Activated naive CD4-positive, alpha-beta T cell treated with anti-CD3 and anti-CD28 coated beads for 36 hours (primary cell): ENCODE results near the gene GPAM. TPM values are rescaled to one million over a fixed set of nuclear protein-coding genes. Genes with fewer than 3 reads are reported as not detected.

Experiments used
- CTCF ChIA-PET: fragments of 350-600 bp; sonication (Branson Sonifier 250); formaldehyde crosslinking; loops from one replicate; lab custom pipeline; 2021; ENCODE audit warnings: antibody characterized with exemption; lab: Charles Lee
- DNase-seq: peaks from one replicate; pipeline ENCODE4 v3.0.0-alpha.2; 2020
- H3K27ac Mint-ChIP-seq: one replicate; pipeline ENCODE4 v1.8.0; 2021; ENCODE audit warnings: mild to moderate bottlenecking, mixed read lengths
- H3K27me3 Mint-ChIP-seq: one replicate; pipeline ENCODE4 v1.8.0; 2021; ENCODE audit warnings: low read depth, mixed read lengths
- H3K36me3 Mint-ChIP-seq: one replicate; pipeline ENCODE4 v1.8.0; 2021; ENCODE audit warnings: low read depth, mixed read lengths
- H3K4me1 Mint-ChIP-seq: one replicate; pipeline ENCODE4 v1.8.0; 2021; ENCODE audit warnings: low read depth, mixed read lengths
- H3K4me3 Mint-ChIP-seq: one replicate; pipeline ENCODE4 v1.8.0; 2021; ENCODE audit warnings: mild to moderate bottlenecking, moderate library complexity, mixed read lengths
- H3K9me3 Mint-ChIP-seq: one replicate; pipeline ENCODE4 v1.8.0; 2021; ENCODE audit warnings: mixed read lengths
- intact Hi-C: fragments of 100-400 bp; cut with micrococcal nuclease; formaldehyde crosslinking; loops from one replicate; pipeline ENCODE4 v1.15.1; 2023
- total RNA-seq, 2 experiments: library from RNA; stranded (reverse); gene quantifications; one replicate each; pipeline ENCODE4 v1.2.3, GENCODE V29; 2021

Gene GPAM
- total RNA-seq, 2 experiments from 2014 or later: 7.3 to 8.1 TPM

DNA sequence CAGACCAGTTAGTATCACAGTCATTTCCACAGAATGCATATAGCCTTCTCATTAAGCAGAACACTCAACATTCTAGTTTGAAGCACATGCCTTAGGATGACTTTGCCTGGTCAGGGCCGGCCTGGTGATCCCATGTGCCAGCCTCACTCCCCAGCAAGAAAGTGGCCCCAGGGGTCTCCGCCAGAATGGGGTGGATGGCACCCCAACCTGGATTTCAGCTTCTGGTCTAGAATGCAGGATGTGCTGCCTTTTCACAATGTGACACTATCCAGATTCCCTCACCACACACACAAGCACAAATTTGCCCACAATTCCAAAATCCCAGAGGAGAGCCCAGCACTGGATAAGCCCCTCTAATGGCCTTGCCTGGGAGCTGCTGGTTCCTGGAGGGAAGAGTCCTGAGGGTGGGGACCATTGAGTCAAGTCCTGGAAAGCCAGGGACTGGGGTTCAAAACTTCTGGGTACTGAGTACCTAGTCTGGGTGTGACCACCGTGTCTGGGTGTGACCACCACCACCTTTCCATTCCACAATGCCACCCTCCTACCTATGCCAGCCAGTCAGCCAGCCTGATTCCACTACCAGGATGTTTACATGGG, 41.5 kb upstream of the GPAM start:
- Mint-ChIP-seq H3K4me1 (no peaks in the 10 kb centered on the region), H3K4me3 (no peak overlapping the region), H3K27ac (no peak overlapping the region), H3K36me3 (no peaks in the 10 kb centered on the region), H3K27me3 (peaks cover 8% of the 10 kb centered on the region), H3K9me3 (no peaks in the 10 kb centered on the region)
- intact Hi-C loops: no loop called here
- CTCF ChIA-PET: no interaction called here
- DNase-seq: no peak

- intact Hi-C loops: no loop called here
- H3K4me1 Mint-ChIP-seq: no peaks in the 10 kb centered on the region
- H3K9me3 Mint-ChIP-seq: no peaks in the 10 kb centered on the region
- no peak overlapping the region for H3K27ac Mint-ChIP-seq
- no peak for DNase-seq
- H3K27me3 Mint-ChIP-seq: peaks cover 11% of the 10 kb centered on the region
- CTCF ChIA-PET: no interaction called here
- no peak overlapping the region for H3K4me3 Mint-ChIP-seq
- no peaks in the 10 kb centered on the region for H3K36me3 Mint-ChIP-seq
Observed at GRCh38 chr10:112223725-112224124, 40.2 kb upstream of the GPAM start.

- Mint-ChIP-seq H3K4me3 (no peak overlapping the region), H3K9me3 (no peaks in the 10 kb centered on the region), H3K27ac (no peak overlapping the region), H3K4me1 (no peaks in the 10 kb centered on the region), H3K36me3 (no peaks in the 10 kb centered on the region), H3K27me3 (peaks cover 16% of the 10 kb centered on the region)
- intact Hi-C loops: no loop called here
- no peak for DNase-seq
- CTCF ChIA-PET: no interaction called here
Observed at GRCh38 chr10:112222799-112223198, 39.2 kb upstream of the GPAM start.

- CTCF ChIA-PET: no interaction called here
- H3K27me3 Mint-ChIP-seq: peaks cover 11% of the 10 kb centered on the region
- H3K9me3 Mint-ChIP-seq: no peaks in the 10 kb centered on the region
- no peak overlapping the region for H3K27ac Mint-ChIP-seq
- intact Hi-C loops: no loop called here
- H3K4me3 Mint-ChIP-seq: no peak overlapping the region
- H3K4me1 Mint-ChIP-seq: no peaks in the 10 kb centered on the region
- no peaks in the 10 kb centered on the region for H3K36me3 Mint-ChIP-seq
- DNase-seq: no peak
Observed at GRCh38 chr10:112221545-112221944, 38.0 kb upstream of the GPAM start.

DNA sequence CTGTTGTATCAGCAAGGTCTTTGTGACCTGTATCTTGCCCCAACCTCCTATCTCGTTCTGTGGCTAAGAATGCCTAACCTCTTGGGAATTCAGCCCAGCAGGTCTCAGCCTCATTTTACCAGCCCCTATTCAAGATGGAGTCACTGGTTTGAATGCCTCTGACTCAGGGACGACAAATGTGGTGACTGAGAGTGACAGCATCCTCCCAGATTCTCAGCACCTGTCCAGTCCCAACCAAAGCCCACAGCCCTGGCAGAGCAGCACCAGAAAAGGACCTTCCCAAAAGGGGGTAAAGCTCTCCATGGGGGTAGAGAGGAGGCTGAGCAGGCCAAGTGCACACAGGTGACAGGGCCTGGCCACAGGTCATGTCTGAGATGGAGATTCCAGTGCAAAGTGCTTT, 35.4 kb upstream of the GPAM start:
- DNase-seq: no peak
- H3K4me3 Mint-ChIP-seq: no peak overlapping the region
- intact Hi-C loops: no loop called here
- H3K36me3 Mint-ChIP-seq: no peaks in the 10 kb centered on the region
- H3K27me3 Mint-ChIP-seq: peaks cover 10% of the 10 kb centered on the region
- CTCF ChIA-PET: no interaction called here
- H3K4me1 Mint-ChIP-seq: no peaks in the 10 kb centered on the region
- H3K27ac Mint-ChIP-seq: no peak overlapping the region
- H3K9me3 Mint-ChIP-seq: no peaks in the 10 kb centered on the region

- Mint-ChIP-seq H3K4me1 (no peaks in the 10 kb centered on the region), H3K4me3 (no peak overlapping the region), H3K36me3 (no peaks in the 10 kb centered on the region), H3K27me3 (peaks cover 13% of the 10 kb centered on the region), H3K9me3 (no peaks in the 10 kb centered on the region), H3K27ac (no peak overlapping the region)
- intact Hi-C loops: no loop called here
- no peak for DNase-seq
- CTCF ChIA-PET: no interaction called here
Observed at GRCh38 chr10:112218036-112218390, 34.4 kb upstream of the GPAM start.

GRCh38 chr10:112217386-112218035, 33.9 kb upstream of the GPAM start:
- no peak overlapping the region for H3K27ac Mint-ChIP-seq
- DNase-seq: no peak
- no peaks in the 10 kb centered on the region for H3K9me3 Mint-ChIP-seq
- H3K4me1 Mint-ChIP-seq: no peaks in the 10 kb centered on the region
- H3K4me3 Mint-ChIP-seq: no peak overlapping the region
- no peaks in the 10 kb centered on the region for H3K36me3 Mint-ChIP-seq
- intact Hi-C loops: no loop called here
- CTCF ChIA-PET: no interaction called here
- H3K27me3 Mint-ChIP-seq: peaks cover 13% of the 10 kb centered on the region

GRCh38 chr10:112216966-112217365, 33.4 kb upstream of the GPAM start:
- Mint-ChIP-seq H3K4me1 (no peaks in the 10 kb centered on the region), H3K36me3 (no peaks in the 10 kb centered on the region), H3K27ac (no peak overlapping the region), H3K27me3 (peaks cover 13% of the 10 kb centered on the region), H3K4me3 (no peak overlapping the region), H3K9me3 (no peaks in the 10 kb centered on the region)
- CTCF ChIA-PET: no interaction called here
- intact Hi-C loops: no loop called here
- DNase-seq: no peak

- H3K4me1 Mint-ChIP-seq: no peaks in the 10 kb centered on the region
- H3K9me3 Mint-ChIP-seq: no peaks in the 10 kb centered on the region
- H3K4me3 Mint-ChIP-seq: no peak overlapping the region
Observed at GRCh38 chr10:112216151-112216550, 32.6 kb upstream of the GPAM start.

DNA sequence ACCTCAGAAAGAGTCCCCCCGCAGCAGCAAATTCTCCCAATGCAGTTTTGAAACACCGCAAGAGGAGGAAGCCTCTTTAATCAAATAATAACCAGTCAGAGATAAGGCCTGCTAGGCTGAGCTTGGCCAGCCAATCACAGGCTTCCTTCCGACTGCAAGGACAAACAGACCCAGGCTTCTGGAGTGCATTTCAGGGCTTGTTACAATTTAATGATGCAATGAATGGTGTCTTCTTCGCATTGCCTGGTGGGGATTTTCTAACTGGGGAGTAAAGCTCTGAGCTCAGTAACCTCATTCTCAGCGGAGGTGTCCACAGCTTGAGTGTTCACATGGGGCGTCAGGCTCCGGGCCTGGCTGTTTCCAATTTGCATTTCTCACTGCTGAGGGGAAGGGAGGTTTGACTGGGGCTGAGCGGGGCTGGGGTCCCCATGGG, 31.8 kb upstream of the GPAM start:
- Mint-ChIP-seq H3K9me3 (no peaks in the 10 kb centered on the region), H3K36me3 (no peaks in the 10 kb centered on the region), H3K4me1 (no peaks in the 10 kb centered on the region), H3K27ac (no peak overlapping the region), H3K27me3 (peaks cover 13% of the 10 kb centered on the region), H3K4me3 (no peak overlapping the region)
- CTCF ChIA-PET: interaction anchor here (0.6 kb wide), 1 partner anchor 258 kb away, joined by 3 read pairs; no protein-coding TSS in a partner anchor
- intact Hi-C loops: no loop called here
- DNase-seq: no peak

More at GRCh38 chr10:112216151-112216550, 32.6 kb upstream of the GPAM start:
- Mint-ChIP-seq H3K27me3 (peaks cover 13% of the 10 kb centered on the region), H3K36me3 (no peaks in the 10 kb centered on the region), H3K27ac (no peak overlapping the region)
- DNase-seq: no peak
- CTCF ChIA-PET: interaction anchor here (0.6 kb wide), 1 partner anchor 257 kb away, joined by 3 read pairs; no protein-coding TSS in a partner anchor
- intact Hi-C loops: no loop called here

DNA sequence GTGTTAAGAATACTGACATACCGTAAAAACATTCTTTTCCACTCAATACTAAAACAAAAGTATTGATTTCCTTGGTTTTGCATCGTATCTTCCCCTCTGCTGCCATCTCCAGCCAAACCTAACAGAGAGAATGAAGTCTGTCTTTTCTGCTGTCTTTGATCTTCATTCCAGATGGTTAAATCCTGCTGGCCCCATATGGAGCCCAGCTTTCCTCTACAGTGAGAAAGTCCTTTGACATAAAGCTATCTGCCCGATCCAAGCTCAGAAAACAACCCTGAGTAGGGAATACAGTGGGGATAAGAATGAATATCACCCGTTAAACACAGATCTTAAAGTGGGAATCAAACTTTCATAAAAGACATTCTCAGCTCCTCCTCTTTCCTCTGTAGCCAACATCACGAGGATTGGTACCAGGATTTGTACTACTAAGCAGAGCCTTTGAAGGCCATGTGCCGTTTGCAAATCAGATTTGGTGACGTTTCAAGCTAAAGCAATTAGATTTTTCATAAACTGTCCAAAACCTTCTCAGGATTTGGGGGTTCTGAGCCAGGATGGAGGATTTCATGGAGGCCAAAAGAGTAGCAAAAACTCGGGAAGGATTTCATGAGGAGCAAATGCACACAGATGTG, 30.8 kb upstream of the GPAM start:
- H3K4me1 Mint-ChIP-seq: no peaks in the 10 kb centered on the region
- no peaks in the 10 kb centered on the region for H3K36me3 Mint-ChIP-seq
- peaks cover 12% of the 10 kb centered on the region for H3K27me3 Mint-ChIP-seq
- H3K4me3 Mint-ChIP-seq: no peak overlapping the region
- no peak for DNase-seq
- H3K27ac Mint-ChIP-seq: no peak overlapping the region
- intact Hi-C loops: no loop called here
- H3K9me3 Mint-ChIP-seq: no peaks in the 10 kb centered on the region
- CTCF ChIA-PET: no interaction called here

- H3K36me3 Mint-ChIP-seq: no peaks in the 10 kb centered on the region
- H3K9me3 Mint-ChIP-seq: no peaks in the 10 kb centered on the region
- H3K4me3 Mint-ChIP-seq: no peak overlapping the region
- CTCF ChIA-PET: no interaction called here
- no peaks in the 10 kb centered on the region for H3K4me1 Mint-ChIP-seq
- no peak for DNase-seq
- peaks cover 11% of the 10 kb centered on the region for H3K27me3 Mint-ChIP-seq
- intact Hi-C loops: no loop called here
- no peak overlapping the region for H3K27ac Mint-ChIP-seq
Observed at GRCh38 chr10:112213836-112214235, 30.3 kb upstream of the GPAM start.
